ENCODE results near the gene C2orf72. TPM values are rescaled to one million over a fixed set of nuclear protein-coding genes. Genes with fewer than 3 reads are reported as not detected.

C2orf72 gene
- total and polyA plus RNA-seq, 2 of the 4 experiments (the other 2 are of a cell fraction) = 0.09 to 0.18 TPM

GRCh38 chr2:231043796-231044195 lies 6.5 kb downstream of the C2orf72 start:
- Histone ChIP-seq H3K4me3 (ENCODE audit: insufficient read depth, low read depth, low read length) (no peak overlapping the region), H3K14ac (replicated peaks; ENCODE audit: low read depth, low read length) (no peak overlapping the region), H4K20me1 (ENCODE audit: insufficient read depth, low read length) (no peaks in the 10 kb centered on the region), H2BK15ac (ENCODE audit: low read depth, low read length) (no peak overlapping the region), H3K4me1 (ENCODE audit: control insufficient read depth, insufficient read depth, low read length) (no peaks in the 10 kb centered on the region), H3K56ac (ENCODE audit: extremely low read depth, insufficient read depth, low read length) (no peak overlapping the region), H3K79me1 (ENCODE audit: low read depth in 1 of 2, low read length in 2 of 2) (no peaks in the 10 kb centered on the region), H4K5ac (ENCODE audit: low read depth, low read length) (no peak overlapping the region), H2BK5ac (ENCODE audit: low read depth, low read length, poor library complexity, severe bottlenecking) (no peak overlapping the region), H4K91ac (ENCODE audit: insufficient read depth, low read depth, low read length) (no peak overlapping the region), H3K4me2 (ENCODE audit: low read depth, low read length) (no peak overlapping the region), H3K9me1 (ENCODE audit: insufficient read depth, low read length) (no peaks in the 10 kb centered on the region; the same call in 1 of the 2 replicates), H3K9ac (ENCODE audit: low read depth, low read length) (no peak overlapping the region), H3K4ac (ENCODE audit: low read depth, low read length) (no peak overlapping the region), H2BK20ac (ENCODE audit: low read depth, low read length) (no peak overlapping the region), H2AFZ (replicated peaks; ENCODE audit: low read length, poor library complexity) (no peak overlapping the region), H3K9me3 (ENCODE audit: control insufficient read depth, insufficient read depth, low read length) (peaks cover 3% of the 10 kb centered on the region; the same call in 1 of the 2 replicates), H3K27ac (ENCODE audit: insufficient read depth, low read length) (no peak overlapping the region), H3K23ac (ENCODE audit: low read depth, low read length) (no peak overlapping the region), H4K8ac (ENCODE audit: low read depth in 2 of 2, low read length in 2 of 2) (no peak overlapping the region), H2AK9ac (replicated peaks; ENCODE audit: low read depth, low read length, poor library complexity) (no peak overlapping the region), H3K27me3 (ENCODE audit: control insufficient read depth, insufficient read depth, low read length) (peaks cover 55% of the 10 kb centered on the region), H2AK5ac (ENCODE audit: low read depth, low read length) (no peak overlapping the region), H3K18ac (ENCODE audit: low read depth, low read length) (no peak overlapping the region), H3K36me3 (ENCODE audit: control insufficient read depth, insufficient read depth, low read length) (no peaks in the 10 kb centered on the region), H2BK120ac (ENCODE audit: low read depth, low read length) (no peak overlapping the region)
- POLR2A ChIA-PET (ENCODE audit: unreplicated experiment) = no interaction called here
- no peak for ATAC-seq (ENCODE audit: low read depth)
- in situ Hi-C loops (cut with MboI; ENCODE audit: low sequenced_read_pairs) = no loop called here
- WGBS, 2 experiments (ENCODE audit: extremely low coverage in 2 of 2, insufficient read length in 1 of 2) = no CpG with 5 or more reads among the region's 4 CpGs
- intact Hi-C loops (cut with micrococcal nuclease) = no loop called here
- no peak for DNase-seq
- CTCF ChIA-PET = interaction anchor here (2.5 kb wide), 1 partner anchor 9 kb away, joined by 11 read pairs; no protein-coding TSS in a partner anchor
- dilution Hi-C loops (cut with HindIII; ENCODE audit: low sequenced_read_pairs, unreplicated experiment) = no loop called here
- BruUV-seq (replicated peaks) = no TSS peak
- TF ChIP-seq BHLHE40 (IDR thresholded peaks at IDR 0.05; ENCODE audit: low read depth, low read length) = no peak
- no peak for TF ChIP-seq POLR2A (IDR thresholded peaks at IDR 0.05; ENCODE audit: low read depth, low read length)
- TF ChIP-seq ELK1 (IDR thresholded peaks at IDR 0.05; ENCODE audit: borderline replicate concordance, low read depth, low read length) = no peak
- TF ChIP-seq CHD1 (IDR thresholded peaks at IDR 0.05; ENCODE audit: low read depth, low read length) = no peak
- no peak for TF ChIP-seq MAZ (IDR thresholded peaks at IDR 0.05; ENCODE audit: borderline replicate concordance, low read depth, low read length)
- no peak for TF ChIP-seq RAD21 (IDR thresholded peaks at IDR 0.05; ENCODE audit: low read length)
- TF ChIP-seq RCOR1 (IDR thresholded peaks at IDR 0.05; ENCODE audit: insufficient replicate concordance, low read length) = no peak
- no peak for TF ChIP-seq FOS (IDR thresholded peaks at IDR 0.05; ENCODE audit: low read depth, low read length)
- TF ChIP-seq MAFK (IDR thresholded peaks at IDR 0.05; ENCODE audit: low read depth, low read length) = no peak
- TF ChIP-seq SMC3 (IDR thresholded peaks at IDR 0.05; ENCODE audit: low read depth, low read length) = no peak
- no peak for TF ChIP-seq MXI1 (IDR thresholded peaks at IDR 0.05; ENCODE audit: borderline replicate concordance, low read depth, low read length)
- TF ChIP-seq RFX5 (IDR thresholded peaks at IDR 0.05; ENCODE audit: low read depth, low read length) = no peak
- TF ChIP-seq USF2 (IDR thresholded peaks at IDR 0.05; ENCODE audit: low read depth, low read length) = no peak
- no peak for TF ChIP-seq CEBPB (IDR thresholded peaks at IDR 0.05; ENCODE audit: low read depth, low read length)

All from IMR-90 (cell line).